ENCODE data around the gene UNC45A.

The UNC45A gene

GRCh38 chr15:90945091-90945490 lies 10.0 kb downstream of the UNC45A start:
- DNase-seq = no peak

GRCh38 chr15:90946538-90946937 lies 11.5 kb downstream of the UNC45A start:
- no peak for DNase-seq

GRCh38 chr15:90946941-90947576 lies 12.0 kb downstream of the UNC45A start:
- no peak for DNase-seq

- no peak for DNase-seq
Observed at GRCh38 chr15:90947577-90948357, 12.7 kb downstream of the UNC45A start.

- no peak for DNase-seq
Observed at GRCh38 chr15:90948506-90948905, 13.4 kb downstream of the UNC45A start.

GRCh38 chr15:90949979-90950675 lies 15.0 kb downstream of the UNC45A start:
- DNase-seq = no peak

GRCh38 chr15:90950676-90951075 lies 15.6 kb downstream of the UNC45A start:
- DNase-seq = no peak

GRCh38 chr15:90952901-90953677 lies 18.0 kb downstream of the UNC45A start:
- no peak for DNase-seq

- no peak for DNase-seq
Observed at GRCh38 chr15:90953947-90954711, 19.0 kb downstream of the UNC45A start.

- peak; percentile 93 to 97 for DNase-seq
Observed at GRCh38 chr15:90954712-90955623, 19.9 kb downstream of the UNC45A start, which contains the start of gene RCCD1. Gene RCCD1 (plus strand): TSS chr15:90954884. CDS start chr15:90956735, 1,851 bp downstream.

- DNase-seq = no peak
Observed at GRCh38 chr15:90955624-90956273, 20.7 kb downstream of the UNC45A start.

GRCh38 chr15:90956274-90957030 lies 21.4 kb downstream of the UNC45A start:
- peak; percentile 10 to 69 for DNase-seq

GRCh38 chr15:90957031-90957790 lies 22.1 kb downstream of the UNC45A start:
- DNase-seq = no peak

- no peak for DNase-seq
Observed at GRCh38 chr15:90957791-90958190, 22.7 kb downstream of the UNC45A start.

- no peak for DNase-seq
Observed at GRCh38 chr15:90959028-90959595, 24.0 kb downstream of the UNC45A start.

- DNase-seq = no peak
Observed at GRCh38 chr15:90959894-90960293, 24.8 kb downstream of the UNC45A start.

- no peak for DNase-seq
Observed at GRCh38 chr15:90960298-90961091, 25.4 kb downstream of the UNC45A start.

GRCh38 chr15:90962021-90962420 lies 26.9 kb downstream of the UNC45A start:
- DNase-seq = no peak

All from SW 1271 (cell line).